GM23338 (cell line): ENCODE data around the gene OPN4. TPM values are rescaled to one million over a fixed set of nuclear protein-coding genes. Genes with fewer than 3 reads are reported as not detected.

Experiments
- ATAC-seq: fragments of 200-7000 bp; cut with Tn5 transposase; 3 replicates; pipeline ENCODE4 v1.9.1; 2020
- DNase-seq: peaks from one replicate; pipeline ENCODE4 v3.0.0-alpha.2; 2015; ENCODE audit warnings: low spot score
- H2AFZ ChIP-seq: fragments of 200-600 bp; sonication (generic); 2 replicates; pipeline ENCODE4 v1.8.0; 2016; ENCODE audit warnings: antibody characterized with exemption, mild to moderate bottlenecking, moderate library complexity
- H3F3A ChIP-seq: fragments of 200-600 bp; sonication (generic); replicated peaks from 2 replicates; pipeline ENCODE4 v1.8.0; 2017; ENCODE audit warnings: antibody characterized with exemption, mixed run types, low read depth
- H3K27ac ChIP-seq: fragments of 200-600 bp; sonication (generic); 2 replicates; pipeline ENCODE4 v1.6.1; 2016; ENCODE audit warnings: low read depth
- H3K27me3 ChIP-seq: fragments of 200-600 bp; sonication (generic); 2 replicates; pipeline ENCODE4 v1.8.0; 2016; ENCODE audit warnings: mild to moderate bottlenecking, mixed run types, moderate library complexity; ENCODE audit not compliant: insufficient read depth
- H3K36me3 ChIP-seq: fragments of 200-600 bp; sonication (generic); 2 replicates; pipeline ENCODE4 v1.8.0; 2016; ENCODE audit warnings: mild to moderate bottlenecking; ENCODE audit not compliant: insufficient read depth
- H3K4me1 ChIP-seq: fragments of 200-600 bp; sonication (generic); 2 replicates; pipeline ENCODE4 v1.8.0; 2016; ENCODE audit warnings: mild to moderate bottlenecking, moderate library complexity; ENCODE audit not compliant: insufficient read depth
- H3K4me2 ChIP-seq: fragments of 200-600 bp; sonication (generic); 2 replicates; pipeline ENCODE4 v1.7.1; 2017; ENCODE audit warnings: mixed run types
- H3K4me3 ChIP-seq: fragments of 200-600 bp; sonication (generic); 2 replicates; pipeline ENCODE4 v1.6.1; 2016; ENCODE audit warnings: mixed run types
- H3K79me2 ChIP-seq: fragments of 200-600 bp; sonication (generic); replicated peaks from 2 replicates; pipeline ENCODE4 v1.8.0; 2017; ENCODE audit warnings: mild to moderate bottlenecking; ENCODE audit not compliant: insufficient read depth
- H3K9me2 ChIP-seq: fragments of 200-600 bp; sonication (generic); 2 replicates; pipeline ENCODE4 v1.8.0; 2017; ENCODE audit not compliant: insufficient read depth
- H4K20me1 ChIP-seq: fragments of 200-600 bp; sonication (generic); replicated peaks from 2 replicates; pipeline ENCODE4 v1.8.0; 2017; ENCODE audit warnings: mild to moderate bottlenecking; ENCODE audit not compliant: insufficient read depth
- H3K27ac Mint-ChIP-seq: 2 replicates; pipeline ENCODE4 v1.8.0; 2020; ENCODE audit warnings: inconsistent platforms, mild to moderate bottlenecking, moderate library complexity, mixed read lengths
- H3K27me3 Mint-ChIP-seq: 3 replicates; pipeline ENCODE4 v1.8.0; 2022; ENCODE audit warnings: low read depth, mild to moderate bottlenecking, moderate library complexity, mixed read lengths, inconsistent platforms; ENCODE audit not compliant: insufficient read depth, poor library complexity
- H3K36me3 Mint-ChIP-seq: 3 replicates; pipeline ENCODE4 v1.8.0; 2021; ENCODE audit warnings: low read depth, mild to moderate bottlenecking, inconsistent platforms, moderate library complexity, mixed read lengths
- H3K4me1 Mint-ChIP-seq: 3 replicates; pipeline ENCODE4 v1.8.0; 2020; ENCODE audit warnings: mild to moderate bottlenecking, inconsistent platforms, mixed read lengths
- H3K4me3 Mint-ChIP-seq: 3 replicates; pipeline ENCODE4 v1.8.0; 2021; ENCODE audit warnings: moderate library complexity, mild to moderate bottlenecking, inconsistent platforms, mixed read lengths
- H3K9me3 Mint-ChIP-seq: 3 replicates; pipeline ENCODE4 v1.8.0; 2020; ENCODE audit warnings: moderate library complexity, mild to moderate bottlenecking, inconsistent platforms, mixed read lengths
- CREB1 ChIP-seq: fragments of 250-450 bp; sonication (Bioruptor Pico); IDR thresholded peaks from 2 replicates; pipeline ENCODE4 v1.5.0; 2020; ENCODE audit warnings: low read depth, mild to moderate bottlenecking, moderate library complexity
- EZH2 ChIP-seq: fragments of 200-600 bp; sonication (generic); IDR thresholded peaks from one replicate; pipeline ENCODE4 v1.8.0; 2017; ENCODE audit warnings: antibody characterized with exemption, mild to moderate bottlenecking, low read depth; ENCODE audit not compliant: unreplicated experiment
- JUNB ChIP-seq: IDR thresholded peaks from one replicate; pipeline ENCODE4 v1.6.1; 2016; ENCODE audit warnings: antibody characterized with exemption; ENCODE audit not compliant: unreplicated experiment
- NANOG ChIP-seq: IDR thresholded peaks from 2 replicates; pipeline ENCODE4 v1.6.1; 2016; ENCODE audit warnings: antibody characterized with exemption, borderline replicate concordance
- POLR2AphosphoS5 ChIP-seq: IDR thresholded peaks from 2 replicates; pipeline ENCODE4 v1.6.1; 2016; ENCODE audit warnings: antibody characterized with exemption, low read depth
- STAT1 ChIP-seq: IDR thresholded peaks from one replicate; pipeline ENCODE4 v1.6.1; 2016; ENCODE audit warnings: antibody characterized with exemption; ENCODE audit not compliant: unreplicated experiment
- ZNF114 ChIP-seq: fragments of 250-450 bp; sonication (Bioruptor Pico); IDR thresholded peaks from 2 replicates; pipeline ENCODE4 v1.5.0; 2020; ENCODE audit warnings: mild to moderate bottlenecking, moderate library complexity
- ZNF331 ChIP-seq: fragments of 250-450 bp; sonication (Bioruptor Pico); IDR thresholded peaks from 2 replicates; pipeline ENCODE4 v1.5.0; 2020; ENCODE audit warnings: low read depth, mild to moderate bottlenecking, moderate library complexity
- polyA plus RNA-seq: library from polyadenylated mRNA; unstranded; fragments of >200 nt; fragmentation: Nextera tagmentation; extraction: Ambion mirVana; gene quantifications from 2 replicates; pipeline ENCODE4 v1.2.1, GENCODE V29; 2016
- total RNA-seq: library from RNA; depleted of rRNA; stranded (reverse); fragments of >200 nt; shearing (Covaris generic); gene quantifications from 2 replicates; pipeline ENCODE4 v1.2.3, GENCODE V29; 2014
- TF ChIP-seq, protein P1 (sequence below), 2 experiments: fragments of 200-600 bp in 1 of 2; sonication (generic) in 1 of 2; conservative IDR thresholded peaks; 2 replicates each; pipeline versions ENCODE4 v1.5.1 to v1.6.1; 2016 to 2017; ENCODE audit warnings: antibody characterized with exemption in 2 of 2, low read depth in 2 of 2, mild to moderate bottlenecking in 2 of 2, moderate library complexity in 1 of 2
- TF ChIP-seq, protein P2 (sequence below): IDR thresholded peaks from 2 replicates; pipeline ENCODE4 v1.6.1; 2016; ENCODE audit warnings: antibody characterized with exemption
- TF ChIP-seq, protein P3 (sequence below): IDR thresholded peaks from one replicate; pipeline ENCODE4 v1.6.1; 2018; ENCODE audit warnings: antibody characterized with exemption; ENCODE audit not compliant: unreplicated experiment

Gene OPN4
- total and polyA plus RNA-seq, 2 experiments from 2014 or later: not detected

DNA sequence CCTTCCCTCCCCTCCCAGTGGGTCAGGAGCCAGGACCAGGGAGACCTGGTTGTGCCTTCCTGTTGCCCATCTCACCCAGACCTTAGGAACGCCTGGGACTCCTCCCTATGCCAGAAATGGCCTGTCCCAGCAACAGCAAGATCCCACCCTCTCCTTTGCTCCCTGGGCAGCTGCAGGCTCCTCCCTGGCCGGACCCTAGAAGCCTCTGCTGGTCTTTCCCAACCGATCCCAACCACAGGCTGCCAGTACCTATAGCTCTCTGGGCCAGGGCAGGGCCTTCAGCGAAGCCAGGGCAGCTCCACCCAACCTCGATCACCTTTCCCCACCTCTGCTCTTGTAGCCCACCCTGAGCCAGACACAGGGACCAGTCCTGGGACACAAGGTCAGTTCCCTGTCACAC, 35.9 kb downstream of the OPN4 start:
- peaks cover 15% of the 10 kb centered on the region for H3K27me3 Mint-ChIP-seq
- Histone ChIP-seq H3K27me3 (no peaks in the 10 kb centered on the region), H2AFZ (no peak overlapping the region), H3K4me1 (peaks cover 16% of the 10 kb centered on the region), H3K9me2 (no peaks in the 10 kb centered on the region), H3K36me3 (no peaks in the 10 kb centered on the region), H4K20me1 (no peaks in the 10 kb centered on the region), H3F3A (0 out of 2 replicates have a peak, but pooled peaks cover 3% of the 10 kb centered on the region), H3K4me2 (no peak overlapping the region), H3K4me3 (no peak overlapping the region), H3K79me2 (no peaks in the 10 kb centered on the region), H3K27ac (no peak overlapping the region)
- ATAC-seq: no peak
- DNase-seq: no peak
- H3K4me1 Mint-ChIP-seq: peaks cover 41% of the 10 kb centered on the region
- H3K27ac Mint-ChIP-seq: no peak overlapping the region
- no peak overlapping the region for H3K4me3 Mint-ChIP-seq
- no peaks in the 10 kb centered on the region for H3K36me3 Mint-ChIP-seq
- no peak for TF ChIP-seq NANOG
- TF ChIP-seq, protein P1, sequence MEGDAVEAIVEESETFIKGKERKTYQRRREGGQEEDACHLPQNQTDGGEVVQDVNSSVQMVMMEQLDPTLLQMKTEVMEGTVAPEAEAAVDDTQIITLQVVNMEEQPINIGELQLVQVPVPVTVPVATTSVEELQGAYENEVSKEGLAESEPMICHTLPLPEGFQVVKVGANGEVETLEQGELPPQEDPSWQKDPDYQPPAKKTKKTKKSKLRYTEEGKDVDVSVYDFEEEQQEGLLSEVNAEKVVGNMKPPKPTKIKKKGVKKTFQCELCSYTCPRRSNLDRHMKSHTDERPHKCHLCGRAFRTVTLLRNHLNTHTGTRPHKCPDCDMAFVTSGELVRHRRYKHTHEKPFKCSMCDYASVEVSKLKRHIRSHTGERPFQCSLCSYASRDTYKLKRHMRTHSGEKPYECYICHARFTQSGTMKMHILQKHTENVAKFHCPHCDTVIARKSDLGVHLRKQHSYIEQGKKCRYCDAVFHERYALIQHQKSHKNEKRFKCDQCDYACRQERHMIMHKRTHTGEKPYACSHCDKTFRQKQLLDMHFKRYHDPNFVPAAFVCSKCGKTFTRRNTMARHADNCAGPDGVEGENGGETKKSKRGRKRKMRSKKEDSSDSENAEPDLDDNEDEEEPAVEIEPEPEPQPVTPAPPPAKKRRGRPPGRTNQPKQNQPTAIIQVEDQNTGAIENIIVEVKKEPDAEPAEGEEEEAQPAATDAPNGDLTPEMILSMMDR (conservative IDR thresholded peaks at IDR 0.05; ENCODE audit: low read depth in 2 of 2): no peak
- TF ChIP-seq, protein P2, sequence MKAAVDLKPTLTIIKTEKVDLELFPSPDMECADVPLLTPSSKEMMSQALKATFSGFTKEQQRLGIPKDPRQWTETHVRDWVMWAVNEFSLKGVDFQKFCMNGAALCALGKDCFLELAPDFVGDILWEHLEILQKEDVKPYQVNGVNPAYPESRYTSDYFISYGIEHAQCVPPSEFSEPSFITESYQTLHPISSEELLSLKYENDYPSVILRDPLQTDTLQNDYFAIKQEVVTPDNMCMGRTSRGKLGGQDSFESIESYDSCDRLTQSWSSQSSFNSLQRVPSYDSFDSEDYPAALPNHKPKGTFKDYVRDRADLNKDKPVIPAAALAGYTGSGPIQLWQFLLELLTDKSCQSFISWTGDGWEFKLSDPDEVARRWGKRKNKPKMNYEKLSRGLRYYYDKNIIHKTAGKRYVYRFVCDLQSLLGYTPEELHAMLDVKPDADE: no peak
- TF ChIP-seq STAT1: no peak
- TF ChIP-seq, protein P3, sequence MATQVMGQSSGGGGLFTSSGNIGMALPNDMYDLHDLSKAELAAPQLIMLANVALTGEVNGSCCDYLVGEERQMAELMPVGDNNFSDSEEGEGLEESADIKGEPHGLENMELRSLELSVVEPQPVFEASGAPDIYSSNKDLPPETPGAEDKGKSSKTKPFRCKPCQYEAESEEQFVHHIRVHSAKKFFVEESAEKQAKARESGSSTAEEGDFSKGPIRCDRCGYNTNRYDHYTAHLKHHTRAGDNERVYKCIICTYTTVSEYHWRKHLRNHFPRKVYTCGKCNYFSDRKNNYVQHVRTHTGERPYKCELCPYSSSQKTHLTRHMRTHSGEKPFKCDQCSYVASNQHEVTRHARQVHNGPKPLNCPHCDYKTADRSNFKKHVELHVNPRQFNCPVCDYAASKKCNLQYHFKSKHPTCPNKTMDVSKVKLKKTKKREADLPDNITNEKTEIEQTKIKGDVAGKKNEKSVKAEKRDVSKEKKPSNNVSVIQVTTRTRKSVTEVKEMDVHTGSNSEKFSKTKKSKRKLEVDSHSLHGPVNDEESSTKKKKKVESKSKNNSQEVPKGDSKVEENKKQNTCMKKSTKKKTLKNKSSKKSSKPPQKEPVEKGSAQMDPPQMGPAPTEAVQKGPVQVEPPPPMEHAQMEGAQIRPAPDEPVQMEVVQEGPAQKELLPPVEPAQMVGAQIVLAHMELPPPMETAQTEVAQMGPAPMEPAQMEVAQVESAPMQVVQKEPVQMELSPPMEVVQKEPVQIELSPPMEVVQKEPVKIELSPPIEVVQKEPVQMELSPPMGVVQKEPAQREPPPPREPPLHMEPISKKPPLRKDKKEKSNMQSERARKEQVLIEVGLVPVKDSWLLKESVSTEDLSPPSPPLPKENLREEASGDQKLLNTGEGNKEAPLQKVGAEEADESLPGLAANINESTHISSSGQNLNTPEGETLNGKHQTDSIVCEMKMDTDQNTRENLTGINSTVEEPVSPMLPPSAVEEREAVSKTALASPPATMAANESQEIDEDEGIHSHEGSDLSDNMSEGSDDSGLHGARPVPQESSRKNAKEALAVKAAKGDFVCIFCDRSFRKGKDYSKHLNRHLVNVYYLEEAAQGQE: no peak
- no peak for TF ChIP-seq POLR2AphosphoS5
- TF ChIP-seq ZNF331 (CRISPR knock-in tag): no peak
- TF ChIP-seq EZH2: no peak
- TF ChIP-seq ZNF114 (CRISPR knock-in tag): no peak
- no peak for TF ChIP-seq JUNB
- TF ChIP-seq CREB1: no peak
- H3K9me3 Mint-ChIP-seq: no peaks in the 10 kb centered on the region
